Hepatocyte (in vitro differentiated cells): ENCODE data around the gene CELSR2.

Experiments used
- CTCF ChIP-seq: fragments of 200-600 bp; sonication (generic); IDR thresholded peaks from 2 replicates; pipeline ENCODE4 v1.5.1; 2016; ENCODE audit warnings: antibody characterized with exemption, mild to moderate bottlenecking; ENCODE audit not compliant: poor library complexity
- EZH2 ChIP-seq: fragments of 200-600 bp; sonication (generic); IDR thresholded peaks from 2 replicates; pipeline ENCODE4 v1.6.1; 2016; ENCODE audit warnings: antibody characterized with exemption, mild to moderate bottlenecking, borderline replicate concordance
- EZH2phosphoT487 ChIP-seq: fragments of 200-600 bp; sonication (generic); IDR thresholded peaks from one replicate; pipeline ENCODE4 v1.6.1; 2018; ENCODE audit warnings: antibody characterized with exemption, mild to moderate bottlenecking, low read depth, moderate library complexity; ENCODE audit not compliant: unreplicated experiment, severe bottlenecking

GRCh38 chr1:109199710-109200109, 49.6 kb upstream of the CELSR2 start:
- TF ChIP-seq EZH2 (no peak), CTCF (no peak), EZH2phosphoT487 (no peak)
